Measurements from ENCODE around the gene SERPINB12.

- TF ChIP-seq NFIC (IDR thresholded peaks at IDR 0.05) (no peak), FOXM1 (IDR thresholded peaks at IDR 0.05; ENCODE audit: borderline replicate concordance, low read depth) (no peak), EP300 (IDR thresholded peaks at IDR 0.05; ENCODE audit: borderline replicate concordance) (no peak), EGR1 (IDR thresholded peaks at IDR 0.05) (no peak), REST (IDR thresholded peaks at IDR 0.05; ENCODE audit: low read depth) (no peak), TAF1 (IDR thresholded peaks at IDR 0.05; ENCODE audit: low read depth) (no peak), TCF12 (IDR thresholded peaks at IDR 0.05; ENCODE audit: low read depth) (no peak), CEBPB (IDR thresholded peaks at IDR 0.05) (no peak), MAX (IDR thresholded peaks at IDR 0.05) (no peak)
Observed at GRCh38 chr18:63528863-63529492, 13.2 kb upstream of the SERPINB12 start.

Measured in Ishikawa (cell line).